Inflammatory macrophage (primary cell): ENCODE data around the gene IQCE.

Experiments used
- DNase-seq, 2 donors: peaks; one replicate each; pipeline ENCODE4 v3.0.0-alpha.2; 2020 to 2022

The IQCE gene

DNA sequence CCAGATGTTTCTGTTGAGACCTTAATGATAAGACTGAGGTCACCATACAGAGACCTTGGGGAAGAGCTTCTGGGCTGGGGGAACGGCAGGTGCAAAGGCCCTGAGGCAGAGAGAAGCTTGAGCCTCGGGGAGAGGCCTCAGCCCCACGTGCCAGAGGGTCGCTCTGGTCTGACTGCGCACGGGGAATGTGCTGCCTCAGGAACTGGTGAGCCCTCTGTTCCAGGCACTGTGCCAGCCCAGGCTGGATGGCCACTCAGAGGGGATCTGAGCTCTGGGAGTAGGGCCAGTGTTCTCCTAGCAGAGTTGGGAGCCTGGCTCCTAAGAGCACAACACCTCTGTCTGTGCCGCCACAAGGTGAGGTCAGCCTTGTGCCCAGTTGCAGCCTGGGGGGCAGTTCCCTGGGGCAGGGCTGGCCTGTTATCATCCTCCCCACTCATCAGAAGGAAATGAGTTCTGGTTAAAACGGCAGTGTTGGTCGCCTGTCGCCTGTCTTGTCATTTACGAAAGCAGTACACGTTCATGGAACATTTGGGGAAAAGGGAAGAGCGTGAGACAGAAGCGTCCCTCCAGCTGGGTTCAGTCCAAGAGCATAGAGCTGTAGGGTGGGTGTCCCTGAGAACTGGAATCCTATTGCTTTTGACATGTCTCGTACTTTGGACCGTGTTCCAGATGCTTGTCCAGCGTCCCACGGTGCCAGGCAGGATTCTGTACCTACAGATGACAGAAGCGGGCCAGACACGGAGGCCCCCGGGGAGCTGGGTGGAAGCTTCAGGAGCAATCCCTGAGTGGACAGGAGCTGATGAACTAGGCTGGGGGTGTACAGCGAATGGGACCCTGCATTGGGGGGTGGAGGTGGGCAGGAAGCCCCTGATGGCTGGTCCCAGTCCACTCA is 77.3 kb downstream of the IQCE start:
- DNase-seq, result peak; percentile 10 to 57

DNA sequence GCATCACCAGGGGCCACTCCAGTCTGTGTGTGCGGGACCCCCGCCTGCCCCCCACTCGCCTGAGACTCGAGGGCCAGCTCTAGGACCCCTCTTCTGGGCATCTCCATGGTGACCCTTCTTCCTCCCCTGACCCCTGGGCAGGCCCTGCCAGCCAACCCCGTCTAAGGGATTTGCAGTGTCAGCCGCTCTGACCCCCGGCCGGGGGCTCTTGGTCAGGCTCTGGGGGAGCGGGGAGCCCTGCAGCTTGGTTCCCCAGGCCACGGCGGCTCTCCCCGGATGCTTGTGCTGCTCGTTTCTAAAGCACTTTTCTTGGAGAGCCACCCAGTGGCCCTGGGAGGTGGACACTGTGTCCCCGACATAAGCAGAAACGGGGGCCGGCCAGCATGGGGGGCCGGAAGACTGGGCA is 78.3 kb downstream of the IQCE start:
- peak in 1 of 2 donors; percentile 30 for DNase-seq

DNA sequence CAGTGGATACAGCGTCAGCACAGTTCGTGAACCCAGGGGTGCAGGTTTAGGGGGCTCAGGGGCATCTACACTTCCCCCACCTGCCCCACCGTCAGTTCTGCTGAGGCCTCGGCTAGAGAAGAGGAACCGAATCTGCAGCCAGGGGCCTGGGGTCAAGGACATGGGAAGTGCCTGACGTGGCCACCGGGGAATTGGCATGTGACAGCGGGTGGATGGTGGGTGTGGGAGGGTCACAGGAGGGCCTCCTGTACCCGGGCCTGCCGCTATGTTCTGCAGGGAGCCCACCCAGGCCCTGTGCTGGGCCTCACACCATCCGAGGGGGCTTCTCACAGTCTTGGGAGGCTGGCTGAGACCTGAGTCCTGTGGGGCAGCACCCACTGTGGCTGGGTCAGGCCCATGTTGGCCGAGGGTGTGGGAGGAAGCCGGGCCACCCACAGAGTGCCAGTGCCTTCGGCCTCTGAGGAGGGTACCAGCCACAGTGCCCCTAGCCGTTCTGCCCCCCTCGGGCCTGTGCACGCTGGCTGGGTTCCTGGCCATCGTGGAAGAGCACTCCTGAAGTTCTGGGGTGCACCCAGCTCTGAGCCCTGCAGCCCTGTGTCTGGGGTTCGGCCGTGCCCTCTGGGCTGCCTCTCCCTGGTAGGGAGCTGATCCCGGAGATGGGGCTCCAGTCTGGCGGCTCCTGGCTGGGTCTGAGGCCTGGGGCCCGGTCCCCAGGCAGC is 78.9 kb downstream of the IQCE start:
- DNase-seq, result peak; percentile 93 to 96

DNA sequence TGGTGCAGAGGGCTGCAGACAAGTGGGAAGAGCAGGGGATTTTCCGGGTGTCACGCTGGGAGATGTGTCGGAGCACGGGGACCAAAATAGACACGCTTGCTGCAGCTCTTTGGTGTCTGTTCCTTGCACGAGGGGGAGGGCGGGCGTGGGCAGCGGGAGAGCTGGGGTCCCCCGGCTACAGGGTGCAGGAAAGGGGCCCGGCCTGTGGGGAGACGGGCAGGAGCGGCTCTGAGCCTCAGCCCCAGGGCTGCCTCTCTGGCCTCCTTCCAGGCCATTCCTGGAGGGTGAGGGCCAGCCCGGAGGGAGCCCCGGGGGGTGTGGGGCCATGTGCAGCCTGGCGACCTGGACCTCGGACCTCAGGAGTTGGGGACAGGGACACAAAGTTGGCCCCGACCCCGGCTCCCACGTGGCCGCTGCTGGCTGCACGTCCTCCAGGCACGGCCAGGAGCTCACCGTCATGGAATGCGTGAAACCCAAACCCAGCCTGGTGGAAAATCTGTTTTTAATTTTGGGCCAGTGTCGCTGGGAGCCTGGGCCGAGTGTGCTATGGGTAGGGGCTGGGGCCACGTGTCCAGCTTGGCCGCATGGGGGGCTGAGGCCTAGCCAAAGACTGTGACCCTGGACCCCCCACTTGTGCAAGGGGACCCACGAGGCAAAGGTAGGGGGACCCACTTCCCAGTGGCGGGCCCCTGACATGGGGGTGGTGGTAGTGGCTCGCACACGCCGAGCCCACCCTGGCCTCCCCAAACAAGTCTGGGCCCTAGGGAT is 79.6 kb downstream of the IQCE start:
- DNase-seq, result peak; percentile 43 to 87

DNA sequence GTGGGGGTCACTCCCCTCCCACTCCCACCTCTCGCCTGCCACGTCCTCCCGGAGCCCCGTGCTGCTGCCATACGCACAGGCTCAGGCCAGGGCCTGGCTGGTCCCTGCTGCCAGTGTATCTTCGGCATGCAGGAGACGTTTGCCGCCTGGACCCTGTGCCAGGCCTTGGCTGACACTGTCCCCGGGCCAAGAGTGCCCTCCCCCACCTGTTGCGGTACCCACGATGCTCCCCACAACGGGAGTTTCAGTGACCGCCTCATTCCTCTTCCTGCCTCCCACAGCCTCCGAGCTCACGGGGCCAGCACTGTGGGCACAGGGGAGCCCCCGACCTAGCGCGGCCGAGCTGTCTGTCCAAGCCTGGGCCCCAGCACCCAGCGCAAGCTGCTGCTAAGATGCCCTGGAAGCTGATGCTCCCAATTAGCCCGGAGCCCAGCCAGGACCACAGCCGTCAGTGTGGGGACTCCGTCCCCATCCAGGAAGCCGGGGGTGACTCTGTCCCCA is 80.5 kb downstream of the IQCE start:
- DNase-seq, result peak in 1 of 2 donors; percentile 72

DNA sequence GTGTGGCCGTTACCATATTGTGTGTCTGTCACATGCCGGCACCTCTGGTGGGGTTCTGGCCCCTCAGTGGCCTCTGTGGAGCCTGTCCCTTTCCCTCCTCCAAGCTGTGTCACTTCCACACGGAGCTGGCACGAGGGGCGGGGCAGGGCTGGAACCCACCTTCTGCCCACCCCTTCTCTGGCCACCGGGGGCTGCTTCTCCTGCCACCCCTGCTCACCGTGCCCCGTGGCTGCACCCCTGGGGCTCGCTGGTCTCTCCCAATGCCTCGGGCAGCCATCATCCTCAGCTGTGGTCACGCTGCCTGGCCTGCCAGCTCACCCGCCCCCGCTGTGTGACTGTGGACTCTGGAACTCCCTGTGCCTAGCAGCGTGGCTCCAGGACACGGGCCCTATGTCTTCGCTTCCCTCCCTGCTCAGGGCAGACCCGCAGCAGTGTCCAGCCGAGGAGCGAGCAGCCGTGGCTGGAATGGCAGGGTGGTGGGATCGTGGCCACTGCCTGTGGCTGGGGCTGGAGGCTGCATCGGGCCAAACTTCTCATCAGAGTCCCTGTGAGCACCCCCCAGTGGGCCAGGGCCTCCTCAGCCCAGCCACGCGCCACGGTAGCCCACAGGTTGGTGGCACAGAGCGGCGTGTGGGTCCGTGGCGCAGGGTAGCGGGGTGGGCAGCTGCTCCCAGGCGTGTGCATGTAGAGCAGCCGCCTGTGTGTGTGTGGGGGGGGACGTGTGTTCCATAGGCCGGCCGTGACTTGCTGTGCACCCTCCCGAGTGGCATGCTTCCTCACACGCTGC is 81.1 kb downstream of the IQCE start:
- DNase-seq, result no peak

DNA sequence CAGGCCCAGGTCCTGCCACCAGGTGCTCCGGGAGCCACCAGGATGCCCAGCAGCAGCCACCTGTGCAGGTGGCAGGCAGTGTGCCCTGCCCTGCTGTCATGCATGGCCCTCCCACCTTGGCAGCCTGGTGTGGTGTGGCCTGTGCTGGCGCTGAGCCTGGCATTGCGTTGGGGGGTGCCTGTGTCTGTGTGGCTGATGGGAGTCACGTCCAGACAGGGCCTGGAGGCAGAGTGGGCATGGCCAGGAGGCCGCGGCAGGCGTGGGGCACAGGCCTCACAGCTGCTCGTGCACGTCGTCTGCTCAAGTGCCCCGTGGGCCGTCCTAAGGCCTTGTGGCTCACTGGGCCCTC is 81.7 kb downstream of the IQCE start:
- DNase-seq, result no peak

DNA sequence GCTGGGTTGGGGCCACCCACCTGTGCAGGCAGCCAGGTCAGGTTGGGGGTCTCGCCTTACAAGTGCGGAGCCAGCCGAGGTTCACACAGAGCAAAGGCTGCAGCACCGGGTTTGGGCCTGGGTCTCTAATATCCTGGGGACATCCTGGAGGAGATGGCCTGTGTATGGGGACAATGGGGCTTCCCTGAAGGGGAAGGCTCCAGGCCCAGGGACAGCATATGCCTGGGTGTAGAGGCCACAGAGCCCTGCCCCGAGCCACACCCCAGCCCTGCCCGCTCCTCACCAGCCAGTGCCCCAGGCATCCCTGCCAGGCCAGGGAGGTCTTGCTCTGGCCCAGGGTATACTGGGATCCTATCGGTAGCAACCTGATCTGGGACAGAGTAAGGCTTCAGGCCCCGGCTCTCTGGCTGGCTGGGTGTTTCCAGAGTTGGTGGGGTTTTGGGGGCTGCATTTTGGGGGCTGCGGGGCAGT is 82.1 kb downstream of the IQCE start:
- no peak for DNase-seq

DNA sequence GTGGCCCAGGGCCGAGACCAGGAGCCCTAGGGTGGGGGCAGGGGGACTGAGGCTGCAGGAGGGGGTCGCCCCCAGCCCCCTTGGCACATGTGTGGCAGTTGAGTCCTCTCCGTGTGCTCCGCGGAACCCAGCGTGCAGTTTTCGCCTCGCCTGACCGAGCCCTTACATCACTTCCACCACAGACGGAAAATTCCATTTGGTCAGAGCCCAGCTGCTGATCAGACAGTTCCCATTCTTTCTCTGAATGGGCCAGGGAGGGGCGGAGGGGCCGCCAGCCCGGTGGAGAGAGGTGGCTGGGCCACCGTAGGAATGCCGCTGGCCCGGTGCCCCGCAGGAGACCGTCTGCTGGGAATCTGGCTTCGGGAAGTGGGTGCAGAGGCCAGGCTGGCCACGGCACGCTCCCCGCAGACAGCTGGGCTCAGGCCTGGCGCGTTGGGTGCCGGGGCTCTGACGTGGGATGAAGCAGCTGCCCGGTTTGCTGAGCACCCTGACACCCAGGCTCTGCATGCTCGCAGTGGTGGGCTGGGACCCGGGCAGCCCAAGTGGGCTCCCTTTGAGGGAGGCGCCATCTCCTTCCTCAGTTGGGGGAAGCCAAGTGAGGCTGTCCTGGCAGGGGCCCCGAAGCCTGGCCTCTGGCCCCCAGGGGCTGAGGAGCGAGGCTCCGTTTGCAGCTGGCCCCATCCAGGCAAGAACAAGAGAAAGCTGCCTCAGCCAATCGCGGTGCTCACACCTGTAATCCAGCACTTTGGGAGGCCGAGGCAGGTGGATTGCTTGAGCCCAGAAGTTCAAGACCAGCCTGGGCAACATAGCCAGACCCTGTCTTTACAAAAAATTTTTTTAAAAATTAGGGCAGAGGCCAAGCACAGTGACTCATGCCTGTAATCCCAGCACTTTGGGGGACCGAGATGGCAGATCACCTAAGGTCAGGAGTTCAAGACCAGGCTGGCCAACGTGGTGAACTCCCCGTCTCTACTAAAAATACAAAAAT is 82.9 kb downstream of the IQCE start:
- peak; percentile 81 to 87 for DNase-seq

DNA sequence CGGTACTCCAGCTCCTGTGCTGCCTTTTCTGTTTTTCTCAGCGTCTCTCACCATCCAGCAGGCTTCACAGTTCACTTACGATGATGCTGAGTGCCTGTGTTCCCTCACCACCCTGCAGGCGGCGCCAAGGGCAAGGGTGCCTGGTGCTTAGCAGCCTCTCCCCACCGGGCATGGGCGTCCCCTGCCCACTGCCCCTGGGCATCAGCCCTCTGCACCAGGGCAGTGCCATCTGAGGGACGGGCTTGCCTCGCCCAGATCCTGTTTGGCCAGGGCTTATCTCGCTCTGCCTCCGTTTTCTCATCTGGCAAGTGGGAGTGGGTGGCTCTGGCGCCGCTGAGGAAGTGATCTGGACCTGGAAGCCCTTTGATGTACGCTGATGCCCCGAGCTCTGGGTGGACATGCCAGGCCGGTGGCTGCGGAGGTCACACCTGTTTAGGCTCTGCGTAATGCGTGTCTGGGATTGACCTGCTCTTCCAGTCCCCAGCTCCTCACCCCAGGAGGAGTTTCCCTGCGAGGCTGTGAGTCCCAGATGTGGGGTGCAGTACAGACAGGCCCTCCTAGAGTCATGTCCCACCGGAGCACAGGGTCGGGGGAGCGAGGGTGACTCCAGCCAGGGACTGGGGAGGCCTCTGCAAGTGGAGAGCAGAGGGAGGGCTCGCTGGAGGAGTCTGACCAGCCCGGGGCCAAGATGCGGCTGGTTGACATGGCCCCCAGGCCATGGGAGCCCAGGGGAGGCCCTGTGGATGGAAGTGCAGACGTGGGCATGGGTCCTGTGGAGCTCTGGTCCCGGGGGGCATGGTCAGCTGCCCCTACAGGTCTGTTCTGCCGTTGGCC is 84.8 kb downstream of the IQCE start:
- DNase-seq, result no peak

DNA sequence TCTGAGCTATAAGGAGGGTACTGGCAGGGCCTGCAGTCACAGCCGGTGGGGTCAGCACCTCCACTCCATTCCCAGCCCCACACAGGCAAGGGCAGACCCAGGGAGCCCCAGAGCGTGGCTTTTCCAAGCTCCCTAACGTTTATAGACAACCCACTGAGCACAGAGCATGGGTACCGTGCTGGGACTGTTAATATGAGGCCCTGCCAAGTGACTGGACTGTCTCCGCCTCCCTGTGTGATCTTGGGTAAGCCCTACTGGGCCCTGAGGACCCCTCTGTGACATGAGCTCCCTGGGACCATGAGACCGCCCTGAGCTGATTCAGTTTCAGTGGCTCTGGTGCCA is 85.4 kb downstream of the IQCE start:
- DNase-seq, result no peak

DNA sequence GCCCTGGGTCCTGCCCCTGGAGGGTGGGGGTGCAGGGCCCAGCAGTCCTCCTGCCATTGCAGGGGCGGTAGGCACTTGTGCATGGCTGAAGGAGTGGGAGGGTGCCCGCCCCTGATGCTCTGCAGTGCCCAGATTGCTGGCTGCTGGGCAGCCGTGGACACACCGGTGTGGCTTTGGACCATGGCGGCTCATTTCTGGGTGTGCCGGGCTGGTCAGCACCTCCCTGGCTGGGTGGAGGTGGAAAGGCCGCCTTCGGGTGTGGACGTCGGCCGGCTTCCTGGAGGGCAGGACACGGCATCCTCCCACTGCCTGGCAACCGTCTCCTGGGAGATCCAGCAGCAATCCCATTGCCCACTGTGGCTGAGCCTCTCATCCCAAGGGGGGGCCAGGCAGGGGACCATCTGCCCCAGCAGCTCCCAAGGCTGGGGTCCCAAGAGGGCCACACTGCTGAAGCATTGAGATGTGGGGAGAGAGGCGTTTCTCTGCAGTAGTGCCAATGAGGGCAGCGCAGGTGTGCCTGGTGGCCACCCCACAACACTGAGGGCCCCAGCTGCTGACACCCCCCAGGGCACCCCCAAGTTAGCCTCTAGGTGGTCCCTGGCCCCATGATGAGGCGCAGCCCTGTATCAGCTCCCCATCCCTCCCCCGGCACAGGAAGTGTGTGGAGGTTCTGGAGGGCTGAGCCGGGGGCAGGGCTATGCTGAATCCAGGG is 85.9 kb downstream of the IQCE start:
- peak in 1 of 2 donors; percentile 18 for DNase-seq

DNA sequence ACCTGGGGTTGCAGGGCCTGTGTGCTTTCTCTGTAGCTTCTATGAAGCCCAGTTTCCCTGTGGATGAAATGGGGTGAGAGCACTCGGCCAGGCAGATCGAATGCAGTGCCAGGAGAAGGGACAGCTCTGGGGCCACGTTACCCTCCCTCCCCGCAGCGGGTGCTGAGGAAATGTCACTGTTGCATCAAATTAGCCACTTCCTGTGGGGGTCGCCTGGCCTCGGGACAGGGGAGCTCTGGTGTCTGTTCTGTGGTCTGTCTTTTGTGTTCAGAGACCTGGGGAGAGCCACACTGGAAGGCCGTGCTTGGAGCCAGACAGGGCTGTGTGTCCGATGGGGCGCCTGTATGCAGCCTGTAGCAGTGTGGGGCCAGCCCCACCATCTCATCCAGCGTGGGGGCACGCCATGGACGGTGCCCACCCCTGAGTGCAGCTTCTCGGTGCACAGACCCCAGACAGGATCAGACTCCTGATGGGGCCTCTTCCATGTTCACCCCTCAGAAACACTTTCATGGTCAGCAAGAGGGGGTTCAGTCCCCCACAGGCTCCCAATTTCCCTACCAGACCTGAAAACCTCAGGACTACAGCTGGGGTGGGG is 86.6 kb downstream of the IQCE start:
- peak; percentile 48 to 56 for DNase-seq

DNA sequence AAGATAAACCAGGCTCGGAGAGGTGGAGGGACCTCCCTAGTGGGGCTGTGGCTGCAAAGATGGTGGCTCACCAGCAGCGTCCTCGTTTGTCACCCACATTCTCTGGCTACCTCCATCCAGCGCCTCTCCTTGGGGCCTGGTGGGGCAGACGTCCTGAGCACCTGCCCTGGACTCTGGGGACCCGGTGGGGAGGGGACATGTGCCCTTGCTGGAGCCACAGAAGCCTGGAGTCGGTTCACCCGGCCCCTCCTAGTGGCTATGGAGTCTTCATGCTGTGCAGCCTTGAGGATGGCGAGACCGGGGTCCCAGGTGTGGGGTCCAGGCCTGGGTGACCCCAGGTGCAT is 87.5 kb downstream of the IQCE start:
- DNase-seq, result no peak

DNA sequence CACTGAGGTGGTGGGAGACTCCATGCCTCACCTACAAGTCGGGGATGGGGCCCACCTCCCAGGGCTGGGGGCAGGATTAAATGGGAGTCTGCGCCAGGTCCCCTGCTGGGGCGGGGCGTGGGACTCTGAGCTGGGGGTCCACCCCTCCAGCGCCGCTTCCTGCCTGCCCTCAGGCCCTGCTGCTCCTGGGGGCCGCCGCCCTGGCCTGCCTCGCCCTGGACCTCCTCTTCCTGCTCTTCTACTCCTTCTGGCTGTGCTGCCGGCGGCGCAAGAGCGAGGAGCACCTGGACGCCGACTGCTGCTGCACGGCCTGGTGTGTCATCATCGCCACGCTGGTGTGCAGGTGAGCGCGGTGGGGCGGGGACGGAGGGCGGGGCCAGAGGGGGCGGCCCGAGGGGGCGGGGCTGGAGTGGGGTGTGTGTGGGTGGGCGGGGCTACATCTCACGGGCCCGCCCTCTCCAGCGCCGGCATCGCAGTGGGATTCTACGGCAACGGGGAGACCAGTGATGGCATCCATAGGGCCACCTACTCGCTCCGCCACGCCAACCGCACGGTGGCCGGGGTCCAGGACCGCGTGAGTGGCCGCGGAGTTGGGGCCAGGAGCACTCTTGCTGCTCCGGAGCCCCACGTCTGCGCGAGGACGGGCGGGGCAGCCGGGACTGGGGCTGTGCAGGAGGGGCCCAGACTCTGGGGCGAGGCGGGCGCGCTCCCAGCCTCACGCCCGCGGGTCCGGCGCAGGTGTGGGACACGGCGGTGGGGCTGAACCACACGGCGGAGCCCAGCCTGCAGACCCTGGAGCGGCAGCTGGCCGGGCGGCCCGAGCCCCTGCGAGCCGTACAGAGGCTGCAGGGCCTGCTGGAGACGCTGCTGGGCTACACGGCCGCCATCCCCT is 88.1 kb downstream of the IQCE start:
- DNase-seq, result no peak

DNA sequence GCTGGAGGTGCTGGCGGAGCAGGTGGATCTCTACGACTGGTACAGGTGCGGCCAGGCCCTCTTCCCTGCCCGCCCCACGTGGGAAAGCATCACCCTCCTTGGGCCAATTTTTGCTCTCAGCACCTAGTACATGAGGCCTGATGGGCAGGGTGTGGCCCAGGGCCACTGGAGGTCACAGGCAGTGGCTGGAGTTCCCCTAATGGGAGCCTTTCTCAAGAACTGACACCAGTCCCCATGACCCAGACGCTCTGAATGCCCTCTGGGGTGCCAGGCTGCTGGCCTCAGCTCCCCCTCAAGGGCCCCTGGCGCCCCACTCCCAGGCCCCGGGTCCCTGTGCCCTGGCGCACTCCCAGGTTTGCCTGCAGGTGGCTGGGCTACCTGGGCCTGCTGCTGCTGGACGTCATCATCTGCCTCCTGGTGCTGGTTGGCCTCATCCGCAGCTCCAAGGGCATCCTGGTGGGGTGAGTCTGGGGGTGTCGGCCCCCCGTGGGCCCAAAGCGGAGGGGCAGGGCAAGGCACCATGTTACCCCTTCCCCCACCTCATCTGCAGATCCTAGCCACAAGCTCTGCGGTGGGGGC is 88.9 kb downstream of the IQCE start:
- DNase-seq, result peak; percentile 64 to 69

DNA sequence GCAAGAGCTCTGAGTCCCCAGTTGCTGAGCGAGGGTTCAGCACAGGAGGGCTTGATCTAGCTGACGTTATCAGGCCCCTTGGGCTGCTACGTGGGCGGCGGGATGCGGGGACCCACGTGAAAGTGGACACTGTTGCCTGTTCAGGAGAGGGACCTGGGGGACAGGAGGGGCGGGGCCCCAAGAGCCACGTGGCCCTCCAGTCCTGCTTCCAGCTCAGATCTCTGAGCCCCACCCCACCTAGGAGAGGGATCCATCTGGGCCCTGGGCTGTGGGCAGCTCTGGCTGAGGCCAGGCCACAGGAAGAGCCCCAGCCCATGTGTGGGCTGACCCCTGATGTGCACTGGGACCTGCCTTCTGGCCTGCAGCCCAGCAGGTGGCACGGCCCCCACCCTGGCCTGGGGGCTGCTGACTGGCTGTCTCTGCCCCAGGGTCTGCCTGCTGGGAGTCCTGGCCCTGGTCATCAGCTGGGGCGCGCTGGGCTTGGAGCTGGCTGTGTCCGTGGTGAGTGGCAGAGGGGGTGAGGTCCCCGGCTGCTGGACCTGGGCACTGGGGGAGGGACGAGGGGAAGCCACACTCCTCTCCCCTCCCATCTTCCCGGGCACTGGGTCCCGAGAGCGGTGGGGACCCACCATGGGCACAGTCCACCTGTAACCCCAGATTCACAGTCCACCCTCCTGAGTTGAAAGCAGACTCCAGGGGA is 90.5 kb downstream of the IQCE start:
- DNase-seq, result no peak
